OCI-LY7 (cell line): Measurements from ENCODE around the gene ANKRD17. TPM values are rescaled to one million over a fixed set of nuclear protein-coding genes. Genes with fewer than 3 reads are reported as not detected.

Experiments used
- BruUV-seq: library from RNA; stranded (reverse); fragments of 400-500 nt; replicated peaks from 2 replicates; lab custom pipeline; 2021; lab: Mats Ljungman, UMichigan
- CTCF ChIA-PET: fragments of 300-600 bp; sonication (Branson Sonifier 250); formaldehyde crosslinking; loops from one replicate; lab custom pipeline; 2022; ENCODE audit warnings: antibody characterized with exemption; ENCODE audit not compliant: unreplicated experiment; lab: Charles Lee
- POLR2A ChIA-PET: fragments of 300-600 bp; sonication (Branson Sonifier 250); formaldehyde crosslinking; loops from one replicate; lab custom pipeline; 2022; ENCODE audit warnings: antibody characterized with exemption; lab: Charles Lee
- DNase-seq: peaks from one replicate; pipeline ENCODE4 v3.0.0-alpha.2; 2015; ENCODE audit warnings: low spot score
- H2AFZ ChIP-seq: fragments of 200-600 bp; sonication (generic), shearing (Covaris generic); 2 replicates; pipeline ENCODE4 v1.6.1; 2014; ENCODE audit warnings: mild to moderate bottlenecking, antibody characterized with exemption, low read length, moderate library complexity
- H3K27ac ChIP-seq: fragments of 200-600 bp; sonication (generic); 2 replicates; pipeline ENCODE4 v1.5.1; 2014; ENCODE audit warnings: mixed run types, low read depth, mild to moderate bottlenecking, moderate library complexity, low read length, inconsistent platforms; ENCODE audit not compliant: poor library complexity, severe bottlenecking
- H3K36me3 ChIP-seq: fragments of 200-600 bp; sonication (generic); 2 replicates; pipeline ENCODE4 v1.6.1; 2014; ENCODE audit warnings: mild to moderate bottlenecking, antibody characterized with exemption, low read length, moderate library complexity, mixed read lengths; ENCODE audit not compliant: insufficient read depth
- H3K4me1 ChIP-seq: fragments of 200-600 bp; sonication (generic); 2 replicates; pipeline ENCODE4 v1.5.1; 2014; ENCODE audit warnings: mild to moderate bottlenecking, low read length; ENCODE audit not compliant: insufficient read depth, poor library complexity, severe bottlenecking
- H3K4me2 ChIP-seq: fragments of 200-600 bp; sonication (generic); 2 replicates; pipeline ENCODE4 v1.6.1; 2014; ENCODE audit warnings: mild to moderate bottlenecking, low read length
- H3K4me3 ChIP-seq: fragments of 200-600 bp; sonication (generic); 2 replicates; pipeline ENCODE4 v1.5.1; 2014; ENCODE audit warnings: mild to moderate bottlenecking, low read depth, low read length; ENCODE audit not compliant: poor library complexity, severe bottlenecking
- H3K79me2 ChIP-seq: fragments of 200-600 bp; sonication (generic); 2 replicates; pipeline ENCODE4 v1.6.1; 2016; ENCODE audit warnings: low read depth, mild to moderate bottlenecking, low read length, moderate library complexity, mixed read lengths; ENCODE audit not compliant: insufficient read depth
- H3K9me2 ChIP-seq: fragments of 200-600 bp; sonication (generic); 2 replicates; pipeline ENCODE4 v1.6.1; 2016; ENCODE audit warnings: mild to moderate bottlenecking, low read length, mixed read lengths; ENCODE audit not compliant: insufficient read depth
- H3K9me3 ChIP-seq: fragments of 200-600 bp; sonication (generic); 2 replicates; pipeline ENCODE4 v1.6.1; 2014; ENCODE audit warnings: mild to moderate bottlenecking, mixed run types, low read length, mixed read lengths
- H4K20me1 ChIP-seq: fragments of 200-600 bp; sonication (generic); 2 replicates; pipeline ENCODE4 v1.6.1; 2014; ENCODE audit warnings: mild to moderate bottlenecking, antibody characterized with exemption, low read length, moderate library complexity, mixed read lengths; ENCODE audit not compliant: insufficient read depth
- EZH2phosphoT487 ChIP-seq: fragments of 200-600 bp; sonication (generic); IDR thresholded peaks from 2 replicates; pipeline ENCODE4 v1.6.1; 2018; ENCODE audit warnings: low read depth, borderline replicate concordance, mild to moderate bottlenecking, mixed run types, antibody characterized with exemption, low read length, moderate library complexity, mixed read lengths
- intact Hi-C: fragments of 100-400 bp; cut with micrococcal nuclease; formaldehyde crosslinking; loops from one replicate; pipeline ENCODE4 v1.10.0; 2022; ENCODE audit not compliant: unreplicated experiment
- total RNA-seq, 2 experiments: library from RNA; depleted of rRNA in 1 of 2; stranded (reverse); fragments of >200 nt in 1 of 2; shearing (Covaris generic) in 1 of 2; gene quantifications; 2 replicates each; pipeline ENCODE4 v1.2.3, GENCODE V29; 2014 to 2022
- TF ChIP-seq, protein P1 (sequence below): fragments of 200-600 bp; sonication (generic); conservative IDR thresholded peaks from 2 replicates; pipeline ENCODE4 v1.5.1; 2014; ENCODE audit warnings: mild to moderate bottlenecking, antibody characterized with exemption, low read length, moderate library complexity, mixed read lengths

Gene ANKRD17
- total RNA-seq, 2 experiments from 2014 or later: 39.4 to 77.4 TPM

DNA sequence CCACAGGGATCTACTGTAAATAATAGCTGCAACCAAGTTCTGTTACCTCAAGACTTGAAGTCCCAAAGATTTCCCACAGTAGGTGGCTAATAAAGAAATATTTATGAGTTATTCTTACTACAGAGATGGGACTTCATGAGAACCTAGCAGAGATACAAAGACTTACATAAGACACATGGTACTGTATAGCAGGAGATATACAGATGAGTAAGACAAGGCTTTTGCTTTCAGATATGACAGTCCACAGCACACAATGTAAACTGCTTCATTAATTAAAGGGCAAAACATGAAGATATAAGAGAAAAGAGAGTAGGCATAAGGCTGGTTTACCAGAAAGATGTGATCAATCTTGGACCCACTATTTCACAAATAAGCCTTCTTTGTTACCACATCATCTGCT lies 6.6 kb downstream of the ANKRD17 start:
- POLR2A ChIA-PET: interaction anchor here (0.6 to 1.3 kb wide), 3 partner anchors 8 to 51 kb away, joined by 3 to 5 read pairs (median 4); no protein-coding TSS in a partner anchor
- intact Hi-C loops: loop anchor here (10.0 kb wide), 1 partner anchor 127 kb away; no protein-coding TSS in a partner anchor

DNA sequence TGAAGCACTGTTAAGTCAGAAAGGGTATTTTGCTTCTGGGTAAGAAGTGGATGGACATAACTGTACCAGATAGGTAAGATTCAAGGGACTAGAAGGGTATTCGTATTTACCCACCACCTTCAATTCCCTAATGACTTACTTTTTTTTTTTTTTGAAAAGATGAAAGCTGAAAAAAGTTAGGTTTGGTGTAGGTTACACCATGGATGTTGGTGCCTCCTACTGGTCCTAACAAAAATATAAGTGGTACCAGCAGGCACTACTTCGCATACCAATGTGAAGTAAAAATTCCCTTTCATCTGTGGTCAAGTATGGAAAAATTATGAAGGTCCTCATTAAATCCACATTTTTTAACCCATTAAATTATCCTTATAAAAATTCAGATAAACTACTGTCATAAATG lies 7.2 kb downstream of the ANKRD17 start:
- Histone ChIP-seq H3K79me2 (peaks cover 100% of the 10 kb centered on the region), H3K9me2 (no peaks in the 10 kb centered on the region), H4K20me1 (peaks cover 69% of the 10 kb centered on the region), H3K9me3 (no peaks in the 10 kb centered on the region), H3K27ac (no peak overlapping the region), H2AFZ (no peak overlapping the region), H3K4me2 (no peak overlapping the region), H3K4me3 (no peak overlapping the region), H3K36me3 (peaks cover 95% of the 10 kb centered on the region), H3K4me1 (peaks cover 29% of the 10 kb centered on the region)
- CTCF ChIA-PET: no interaction called here
- no peak for DNase-seq
- no TSS peak for BruUV-seq
- intact Hi-C loops: loop anchor here (10.0 kb wide), 1 partner anchor 127 kb away; no protein-coding TSS in a partner anchor
- TF ChIP-seq EZH2phosphoT487: no peak
- TF ChIP-seq, protein P1, sequence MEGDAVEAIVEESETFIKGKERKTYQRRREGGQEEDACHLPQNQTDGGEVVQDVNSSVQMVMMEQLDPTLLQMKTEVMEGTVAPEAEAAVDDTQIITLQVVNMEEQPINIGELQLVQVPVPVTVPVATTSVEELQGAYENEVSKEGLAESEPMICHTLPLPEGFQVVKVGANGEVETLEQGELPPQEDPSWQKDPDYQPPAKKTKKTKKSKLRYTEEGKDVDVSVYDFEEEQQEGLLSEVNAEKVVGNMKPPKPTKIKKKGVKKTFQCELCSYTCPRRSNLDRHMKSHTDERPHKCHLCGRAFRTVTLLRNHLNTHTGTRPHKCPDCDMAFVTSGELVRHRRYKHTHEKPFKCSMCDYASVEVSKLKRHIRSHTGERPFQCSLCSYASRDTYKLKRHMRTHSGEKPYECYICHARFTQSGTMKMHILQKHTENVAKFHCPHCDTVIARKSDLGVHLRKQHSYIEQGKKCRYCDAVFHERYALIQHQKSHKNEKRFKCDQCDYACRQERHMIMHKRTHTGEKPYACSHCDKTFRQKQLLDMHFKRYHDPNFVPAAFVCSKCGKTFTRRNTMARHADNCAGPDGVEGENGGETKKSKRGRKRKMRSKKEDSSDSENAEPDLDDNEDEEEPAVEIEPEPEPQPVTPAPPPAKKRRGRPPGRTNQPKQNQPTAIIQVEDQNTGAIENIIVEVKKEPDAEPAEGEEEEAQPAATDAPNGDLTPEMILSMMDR: peak; percentile 61
- POLR2A ChIA-PET: interaction anchor here (0.9 to 1.3 kb wide), 6 partner anchors 8 to 122 kb away, joined by 3 to 5 read pairs (median 4); no protein-coding TSS in a partner anchor

More for the DNA sequence above, 6.6 kb downstream of the ANKRD17 start:
- DNase-seq: no peak
- H2AFZ ChIP-seq: no peak overlapping the region
- no peak overlapping the region for H3K4me3 ChIP-seq
- CTCF ChIA-PET: no interaction called here
- peaks cover 69% of the 10 kb centered on the region for H4K20me1 ChIP-seq
- H3K4me2 ChIP-seq: peak overlapping the region; percentile 6; the same call in 1 of the 2 replicates
- no peak overlapping the region for H3K27ac ChIP-seq
- H3K9me2 ChIP-seq: no peaks in the 10 kb centered on the region
- H3K9me3 ChIP-seq: no peaks in the 10 kb centered on the region
- peaks cover 95% of the 10 kb centered on the region for H3K36me3 ChIP-seq
- TF ChIP-seq, protein P1: no peak
- TF ChIP-seq EZH2phosphoT487: no peak
- H3K4me1 ChIP-seq: peaks cover 35% of the 10 kb centered on the region
- BruUV-seq: no TSS peak
- H3K79me2 ChIP-seq: peaks cover 100% of the 10 kb centered on the region

DNA sequence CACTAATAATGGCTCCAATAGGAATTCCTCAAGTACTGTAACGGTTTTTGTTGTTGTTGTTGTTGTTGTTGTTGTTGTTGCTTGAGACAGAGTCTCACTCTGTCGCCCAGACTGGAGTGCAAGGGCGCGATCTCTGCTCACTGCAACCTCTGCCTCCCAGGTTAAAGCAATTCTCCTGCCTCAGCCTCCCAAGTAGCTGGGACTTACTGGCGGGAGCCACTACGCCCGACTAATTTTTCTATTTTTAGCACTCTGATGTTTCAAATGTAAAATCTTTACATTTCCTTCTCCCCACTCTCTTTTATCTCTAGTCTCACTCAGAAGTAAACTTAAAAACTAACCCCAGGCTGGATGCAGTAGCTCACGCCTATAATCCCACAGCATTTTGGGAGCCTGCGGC lies 8.0 kb downstream of the ANKRD17 start:
- ChIA-PET POLR2A (interaction anchor here (0.6 to 1.0 kb wide), 6 partner anchors 12 to 181 kb away, joined by 3 to 5 read pairs (median 4); partner anchors contain the start of gene COX18), CTCF (no interaction called here)
- TF ChIP-seq, protein P1: no peak
- TF ChIP-seq EZH2phosphoT487: no peak
- no TSS peak for BruUV-seq
- H3K9me3 ChIP-seq: no peaks in the 10 kb centered on the region
- H3K27ac ChIP-seq: no peak overlapping the region
- H3K79me2 ChIP-seq: peaks cover 100% of the 10 kb centered on the region
- no peak overlapping the region for H3K4me2 ChIP-seq
- H3K36me3 ChIP-seq: peaks cover 95% of the 10 kb centered on the region
- DNase-seq: no peak
- H3K4me3 ChIP-seq: no peak overlapping the region
- no peak overlapping the region for H2AFZ ChIP-seq
- intact Hi-C loops: loop anchor here (10.0 kb wide), 1 partner anchor 126 kb away; no protein-coding TSS in a partner anchor
- no peaks in the 10 kb centered on the region for H3K9me2 ChIP-seq
- peaks cover 70% of the 10 kb centered on the region for H4K20me1 ChIP-seq
- peaks cover 22% of the 10 kb centered on the region for H3K4me1 ChIP-seq
